HG02588 (cell line): ENCODE data around the gene NREP.

Source experiments
- ATAC-seq: cut with Tn5 transposase; IDR thresholded peaks from one replicate; pipeline ENCODE4 v1.9.1; 2021; ENCODE audit warnings: mild to moderate bottlenecking, moderate library complexity; ENCODE audit not compliant: unreplicated experiment

NREP gene, protein sequence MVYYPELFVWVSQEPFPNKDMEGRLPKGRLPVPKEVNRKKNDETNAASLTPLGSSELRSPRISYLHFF

DNA sequence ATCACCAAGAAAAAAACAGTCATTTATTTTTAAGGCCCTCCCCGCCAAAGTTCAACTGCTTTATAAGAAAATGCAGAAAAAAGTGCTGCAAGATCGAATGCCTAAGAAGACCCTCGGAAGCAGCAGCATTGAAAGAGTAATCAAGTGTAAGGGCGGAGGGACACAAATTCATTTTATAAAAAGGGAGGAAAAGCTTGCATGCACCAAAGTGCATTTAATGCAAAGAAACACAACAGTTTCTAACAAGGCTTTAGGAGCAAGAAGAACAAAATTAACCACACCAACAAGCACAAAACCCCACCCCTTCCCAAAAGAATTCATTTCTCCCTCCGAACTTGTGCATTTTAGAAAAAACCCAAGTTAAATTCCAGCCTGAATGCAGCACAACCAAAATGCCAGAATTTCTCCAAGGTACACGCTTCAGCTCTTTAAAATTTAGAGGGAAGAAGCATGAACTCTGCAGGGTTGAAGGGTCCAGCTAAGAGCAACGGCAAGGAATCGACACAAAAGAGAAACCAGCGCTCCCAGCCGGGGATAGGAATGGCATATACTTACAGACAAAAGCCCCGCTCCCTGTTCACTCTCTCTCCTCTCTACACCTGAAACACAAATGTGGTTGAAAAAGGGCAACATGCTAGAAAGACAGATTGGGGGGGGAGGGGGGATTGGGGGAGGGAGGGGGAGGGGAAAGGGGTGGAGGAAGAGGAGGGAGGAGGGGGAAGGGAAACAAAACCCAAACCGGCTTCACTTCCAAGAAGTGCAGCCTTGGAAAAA is at the start of gene NREP:
Gene NREP (minus strand): TSS at position 614 of the 774 bp plus-strand sequence. CDS start 1,422 bp downstream, outside the sequence.
- ATAC-seq: peak; percentile 2

DNA sequence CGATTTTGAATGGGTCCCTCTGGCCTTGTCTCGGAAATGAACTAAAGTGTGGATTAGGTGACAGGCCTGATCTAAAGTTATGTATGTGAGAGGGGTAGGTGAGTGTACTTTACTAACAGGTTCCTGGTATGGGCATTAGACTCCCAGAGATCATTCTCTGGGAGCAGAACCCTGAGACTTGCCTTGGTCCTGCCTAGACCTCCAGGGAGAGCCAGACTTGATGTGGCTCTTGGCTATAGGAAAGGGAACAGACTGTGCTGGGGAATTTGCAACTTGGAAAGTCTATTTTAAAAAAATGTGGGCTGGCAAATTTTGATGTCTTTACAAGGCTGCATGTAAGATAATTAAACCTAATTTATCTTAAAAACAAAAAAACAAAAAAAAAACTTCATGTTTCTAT is 49.8 kb upstream of the NREP start:
- ATAC-seq: no peak

DNA sequence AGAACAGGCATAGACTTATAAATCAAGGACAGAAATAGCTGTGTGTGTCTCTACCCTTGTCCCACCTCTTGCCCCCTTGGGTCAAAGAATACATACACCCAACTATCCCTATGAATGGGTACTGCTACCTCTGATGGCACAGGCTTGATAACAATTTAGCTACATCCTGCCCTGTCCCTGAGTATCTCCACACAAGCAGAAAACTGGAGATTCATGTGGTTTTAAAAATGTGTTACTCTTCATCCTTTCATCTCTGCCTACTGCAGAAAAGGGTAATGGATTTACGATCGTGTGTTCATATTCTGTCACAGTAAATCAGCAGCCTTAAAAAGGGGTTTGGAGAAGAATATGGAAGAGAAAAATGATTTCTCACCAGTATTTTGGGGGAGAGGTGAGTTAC is 49.2 kb upstream of the NREP start:
- ATAC-seq: no peak

DNA sequence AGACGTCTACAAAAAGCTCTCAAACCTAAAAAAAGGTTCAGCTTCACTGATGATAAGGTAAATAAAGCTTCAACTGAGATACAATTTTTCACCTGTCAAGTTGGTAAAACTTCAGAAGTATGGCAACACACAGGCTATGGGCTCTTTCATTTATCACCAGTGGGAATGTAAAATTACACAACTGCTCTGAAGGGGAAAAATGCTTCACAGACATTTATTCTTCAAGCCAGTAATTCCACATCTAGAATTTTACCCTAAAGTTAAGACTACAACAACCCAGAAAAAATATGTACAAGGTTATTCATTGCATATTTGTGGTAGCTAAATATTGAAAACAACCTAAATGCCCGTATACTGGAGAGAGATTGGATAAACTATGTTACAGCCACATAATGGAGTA is 48.1 kb upstream of the NREP start:
- no peak for ATAC-seq

DNA sequence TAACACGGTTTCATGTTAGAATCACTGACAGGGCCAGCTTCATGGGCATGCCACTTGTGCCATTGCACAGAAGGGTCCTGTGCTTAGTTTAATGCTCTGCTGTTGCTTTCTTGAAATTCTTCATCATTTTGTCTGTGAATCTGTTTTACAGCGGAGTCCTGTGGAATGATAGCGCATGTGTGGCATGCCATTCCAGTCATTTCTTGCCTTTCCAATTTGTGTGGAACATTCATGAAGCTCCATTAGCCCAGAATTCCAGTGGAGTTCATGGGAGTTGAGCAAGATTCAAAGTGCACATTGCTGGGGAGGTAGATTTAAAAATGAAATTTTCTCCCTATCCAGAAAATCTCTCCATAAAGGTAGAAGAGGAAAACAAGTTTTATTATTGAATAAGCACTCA is 43.4 kb upstream of the NREP start:
- ATAC-seq: no peak

DNA sequence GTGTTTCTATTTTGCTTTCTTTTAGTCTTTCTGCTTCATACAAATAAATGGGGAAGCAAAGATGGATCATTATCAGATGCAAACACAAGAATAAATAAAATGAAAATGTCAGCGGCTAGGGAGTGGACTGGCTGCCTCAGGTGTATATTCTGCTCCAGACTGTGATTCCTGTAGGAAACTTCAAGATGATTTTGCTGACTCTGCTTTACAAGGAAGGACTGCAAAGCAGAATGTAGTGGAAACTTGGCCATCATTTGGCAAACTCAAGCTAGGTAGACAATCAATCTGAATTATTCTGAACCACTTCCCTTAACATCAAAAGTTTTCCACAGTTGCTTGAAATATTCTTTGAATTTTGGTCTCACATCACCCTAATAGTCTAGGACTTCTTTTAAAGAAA is 38.1 kb upstream of the NREP start:
- no peak for ATAC-seq

DNA sequence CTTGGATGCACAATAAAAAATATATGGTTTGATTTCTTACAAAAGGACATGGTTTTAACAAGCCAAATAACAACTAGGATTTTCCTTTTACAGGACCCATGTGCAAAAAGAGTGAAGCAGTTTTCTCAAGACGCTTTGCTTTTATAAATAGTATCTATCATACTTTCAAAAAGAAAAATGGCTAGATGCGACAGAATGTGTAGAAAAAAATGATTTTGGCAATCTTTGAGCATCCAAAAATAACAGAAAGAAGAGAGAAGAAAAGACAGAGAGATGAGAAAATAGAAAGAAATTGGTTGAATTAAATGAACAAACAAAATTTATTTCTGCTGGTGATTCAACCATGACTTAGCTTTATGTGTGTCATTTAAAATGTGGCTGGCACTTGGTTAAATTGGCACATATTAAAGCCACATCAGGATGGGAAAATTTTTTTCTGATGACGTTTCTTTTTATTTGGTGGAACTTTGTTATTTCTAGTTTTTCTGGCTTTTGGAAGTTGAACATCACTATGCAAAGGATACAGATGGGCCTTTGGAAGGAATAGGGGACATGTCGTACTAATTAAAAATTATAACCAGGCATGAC is 35.6 kb upstream of the NREP start:
- no peak for ATAC-seq

DNA sequence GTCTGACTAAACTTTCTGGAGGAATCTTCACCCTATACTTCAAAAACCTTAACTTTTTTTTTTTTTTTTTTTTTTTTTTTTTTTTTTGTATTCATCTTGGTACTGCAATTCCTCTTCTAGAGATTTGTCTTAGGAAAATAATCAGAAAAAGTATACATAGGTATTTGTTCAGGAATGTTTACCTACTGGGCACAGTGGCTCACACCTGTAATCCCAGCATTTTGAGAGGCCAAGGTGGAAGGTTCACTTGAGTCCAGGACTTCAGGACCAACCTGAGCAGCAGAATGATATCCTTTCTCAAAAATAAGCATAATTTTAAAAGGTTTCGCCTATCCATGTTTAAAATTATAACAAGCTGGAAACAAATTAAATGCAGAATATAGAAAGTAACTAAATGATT is 33.3 kb upstream of the NREP start:
- ATAC-seq: no peak

DNA sequence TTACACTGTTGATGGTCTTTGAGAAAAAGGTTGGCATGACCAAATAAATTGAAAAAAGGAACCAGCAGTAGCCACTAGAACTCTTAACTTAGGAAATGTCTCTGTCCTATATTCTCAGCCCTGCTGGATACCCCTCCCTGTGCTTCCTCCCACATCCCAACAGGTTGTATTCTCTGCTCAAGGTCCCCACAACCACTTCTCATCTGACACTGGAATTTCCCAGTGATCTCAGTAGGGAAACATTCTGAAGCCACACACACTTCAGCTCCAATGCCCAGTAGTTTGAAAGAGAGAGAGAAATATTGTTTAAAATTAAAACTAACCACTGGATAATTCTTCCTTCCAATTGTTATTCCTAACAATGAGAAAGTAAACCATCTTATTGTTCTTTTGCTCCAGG is 30.0 kb upstream of the NREP start:
- no peak for ATAC-seq

DNA sequence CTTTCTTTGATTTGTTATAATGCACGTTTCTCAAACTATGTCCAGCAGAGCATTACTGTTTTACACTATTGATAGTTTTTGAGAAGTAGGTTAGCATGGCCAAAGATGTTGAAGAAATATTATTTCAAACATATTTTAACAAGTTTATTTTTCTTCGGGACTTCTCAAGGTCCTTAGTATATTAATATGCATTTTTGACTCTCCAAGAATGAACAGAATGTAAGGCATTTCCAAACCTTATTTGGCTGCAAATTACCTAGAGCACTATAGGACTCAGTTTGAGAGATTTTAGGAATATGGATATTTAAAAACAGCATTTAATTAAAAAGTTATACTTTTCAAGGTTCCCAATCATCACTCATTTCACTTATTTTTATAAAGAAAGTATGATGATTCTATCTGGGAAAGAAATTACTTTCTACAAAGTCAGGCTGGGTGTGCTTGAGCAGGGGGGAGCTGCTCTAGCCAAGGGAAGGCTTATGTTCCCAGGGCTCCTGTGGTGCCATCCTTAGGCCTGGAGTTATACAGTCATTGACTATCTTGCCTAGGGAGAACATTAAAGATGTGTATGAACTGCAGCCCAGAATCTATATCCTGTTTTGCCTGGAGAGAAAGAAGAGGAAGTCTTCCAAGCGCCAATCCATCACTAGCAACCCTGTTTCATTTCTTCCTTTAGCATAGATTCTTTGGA is 27.6 kb upstream of the NREP start:
- ATAC-seq: no peak

DNA sequence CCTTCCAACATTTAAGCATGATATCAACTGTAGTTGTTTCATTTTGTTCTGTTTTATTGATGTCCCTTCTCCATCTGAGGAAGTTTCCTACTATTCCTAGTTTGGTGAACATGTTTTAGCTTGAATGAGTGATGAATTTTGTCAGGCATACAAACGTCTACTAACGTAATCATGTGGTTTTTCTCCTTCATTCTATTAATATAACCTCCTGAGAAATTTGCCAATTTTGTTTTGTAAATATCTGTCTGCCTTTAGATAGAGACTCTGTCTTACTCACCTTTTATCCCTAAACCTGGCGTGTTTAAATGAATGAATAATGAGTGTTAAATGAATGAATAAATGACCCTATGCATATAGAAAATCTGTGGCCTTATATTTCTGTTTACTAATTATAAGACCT is 26.5 kb upstream of the NREP start:
- no peak for ATAC-seq

DNA sequence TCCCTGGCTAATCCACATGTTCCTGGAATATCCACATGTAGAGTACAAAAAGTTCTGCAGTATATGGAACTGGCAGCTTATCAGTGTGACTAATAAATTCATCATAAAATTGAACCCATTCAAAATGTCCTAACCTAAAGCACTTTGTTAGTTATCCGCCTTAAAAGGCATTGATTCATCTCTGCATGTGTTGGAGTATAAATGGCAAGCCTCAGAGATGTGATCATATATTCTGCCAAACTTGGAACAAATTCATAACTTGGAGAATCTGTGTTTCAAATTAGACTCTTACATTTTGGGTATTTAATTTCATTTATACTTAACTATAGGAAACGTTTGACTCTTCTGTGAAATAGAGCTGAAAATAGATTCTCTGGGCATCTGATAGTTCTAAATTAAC is 25.2 kb upstream of the NREP start:
- no peak for ATAC-seq

DNA sequence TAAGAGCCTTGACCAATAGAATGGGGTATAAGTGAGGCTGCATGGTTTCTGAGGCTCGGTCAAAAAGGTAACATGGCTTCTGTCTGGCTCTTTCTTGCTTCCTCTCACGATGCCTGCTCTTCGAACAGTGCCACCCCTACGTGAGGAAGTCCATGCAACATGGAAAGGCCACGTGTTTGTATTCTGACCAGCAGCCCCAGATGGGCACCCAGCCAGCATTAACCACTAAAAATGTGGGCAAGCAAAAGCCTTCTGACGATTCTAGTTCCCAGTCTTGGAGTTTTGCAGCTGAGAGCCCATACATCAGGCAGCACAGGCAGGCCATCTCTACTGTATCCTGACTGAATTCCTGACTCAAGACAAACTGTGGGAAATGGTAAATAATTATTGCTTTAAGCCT is 24.2 kb upstream of the NREP start:
- ATAC-seq: no peak

DNA sequence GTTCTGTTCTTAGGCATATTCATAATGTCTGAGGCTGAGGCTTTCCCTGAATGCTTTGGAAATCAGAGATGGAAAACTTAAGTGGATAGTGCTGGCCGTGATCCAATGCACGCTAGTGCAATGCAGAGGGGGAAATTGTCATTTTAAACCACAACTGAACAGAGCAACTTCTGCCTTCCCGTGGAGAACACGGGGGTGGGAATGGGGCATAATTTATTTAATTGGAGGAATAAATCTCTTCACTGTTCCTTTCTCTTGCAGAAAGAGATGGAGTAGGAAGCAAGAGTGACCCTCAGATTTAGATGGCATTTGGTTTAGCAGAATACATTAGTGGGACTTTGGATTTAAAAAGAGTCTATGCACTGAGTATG is 22.9 kb upstream of the NREP start:
- no peak for ATAC-seq

DNA sequence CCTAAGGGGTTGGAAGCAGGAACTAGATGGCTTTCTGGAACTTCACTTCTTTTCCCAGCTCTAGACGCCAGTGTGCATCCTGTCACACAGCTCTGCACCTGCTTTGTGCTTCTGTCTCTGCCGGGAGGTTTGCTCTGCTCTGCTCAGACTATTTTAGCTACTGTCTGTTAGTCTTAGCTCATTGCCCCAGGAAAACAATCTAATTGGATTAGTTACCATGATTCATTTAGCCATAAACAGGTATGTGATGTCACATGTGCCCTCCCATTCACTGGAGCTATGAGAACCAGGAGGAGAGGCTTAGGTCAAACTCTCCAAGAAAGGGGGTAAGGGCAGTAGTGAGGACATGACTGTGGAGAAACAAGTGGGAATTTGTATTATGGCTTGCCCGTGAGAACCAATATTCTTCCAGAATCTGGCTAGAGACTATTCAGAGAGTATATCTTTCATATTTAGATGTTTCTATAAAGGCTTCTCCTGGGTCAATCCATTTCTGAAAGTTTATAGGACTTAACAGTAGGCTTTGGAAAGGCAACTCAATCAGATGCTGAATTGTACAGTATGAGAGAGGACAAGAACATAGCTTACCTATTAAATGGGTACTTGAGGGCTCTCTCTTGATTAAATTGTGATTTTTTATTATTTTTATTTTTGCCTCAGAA is 22.4 kb upstream of the NREP start:
- no peak for ATAC-seq

DNA sequence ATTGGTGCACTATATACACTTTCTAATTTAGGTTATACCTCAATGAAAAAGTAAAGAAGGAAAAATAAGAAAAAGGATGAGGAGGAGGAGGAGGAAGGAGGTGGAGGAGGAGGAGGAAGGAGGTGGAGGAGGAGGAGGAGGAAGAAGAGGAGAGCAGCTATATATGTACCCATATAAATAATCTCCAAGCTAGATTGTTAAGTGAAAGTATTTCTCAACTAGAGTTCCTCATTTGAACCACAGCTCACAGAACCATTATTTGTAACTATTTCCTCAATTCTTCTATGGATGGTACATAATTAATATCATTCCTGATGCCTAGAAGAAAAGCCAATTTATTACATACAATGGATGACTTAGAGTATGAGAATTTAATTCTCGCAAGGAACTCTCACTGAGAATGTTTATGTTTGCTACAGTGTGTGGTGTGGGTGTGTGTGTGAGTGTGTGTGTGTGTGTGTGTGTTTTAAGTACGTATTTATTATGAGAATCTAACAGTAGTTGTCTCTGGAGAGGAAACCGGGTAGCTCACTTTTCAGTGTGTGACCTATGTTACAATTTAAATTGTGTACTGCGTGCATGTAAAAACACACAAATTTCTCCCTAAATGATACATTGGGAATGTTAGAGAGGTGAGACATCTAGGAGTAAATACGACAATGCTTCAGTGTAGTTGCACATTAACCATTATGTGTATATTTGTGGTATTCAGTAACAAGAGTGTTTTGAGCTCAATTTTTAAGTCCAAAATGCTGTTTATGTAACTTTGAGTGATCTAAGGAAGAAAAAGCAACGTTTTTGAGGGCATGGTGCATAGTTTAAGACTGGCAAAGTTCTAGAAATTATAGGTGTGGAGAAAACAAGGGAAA is 20.2 kb upstream of the NREP start:
- no peak for ATAC-seq

DNA sequence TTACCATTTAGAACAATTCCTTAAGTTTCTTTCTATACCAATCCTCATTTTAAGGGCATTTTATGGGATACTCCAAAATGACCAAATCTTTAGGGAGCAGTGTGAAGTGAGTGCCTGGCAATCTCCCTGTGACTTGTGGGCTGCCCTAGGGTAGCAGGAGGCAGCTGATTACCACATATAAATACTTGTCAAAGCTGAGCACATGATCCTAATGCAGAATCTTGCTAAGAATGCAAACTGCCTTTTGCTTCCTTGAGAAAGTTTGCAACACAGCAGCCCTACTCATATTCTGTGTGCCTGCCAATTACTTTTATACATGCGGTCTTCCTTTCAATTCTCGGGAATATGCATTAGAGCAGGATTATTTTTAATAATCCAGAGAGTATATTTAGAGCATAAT is 18.2 kb upstream of the NREP start:
- no peak for ATAC-seq

DNA sequence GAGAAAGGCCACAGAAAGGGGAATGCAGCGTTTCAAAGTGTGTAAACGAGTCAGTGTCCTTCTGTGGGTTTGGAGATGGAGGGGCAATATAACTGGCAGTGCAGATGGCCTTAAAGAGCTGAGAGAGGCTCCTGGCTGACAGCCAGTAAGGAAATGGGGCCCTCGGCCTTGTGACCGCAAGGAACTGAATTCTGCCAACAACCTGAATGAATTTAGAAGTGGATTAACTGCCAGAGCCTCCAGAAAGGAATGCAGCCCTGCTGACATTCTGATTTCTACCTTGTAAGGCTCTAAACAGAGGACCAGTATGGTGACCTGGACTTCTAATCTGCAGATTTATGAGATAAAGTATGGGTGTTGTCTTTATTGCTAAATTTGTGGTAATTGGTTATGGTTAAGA is 17.5 kb upstream of the NREP start:
- no peak for ATAC-seq

DNA sequence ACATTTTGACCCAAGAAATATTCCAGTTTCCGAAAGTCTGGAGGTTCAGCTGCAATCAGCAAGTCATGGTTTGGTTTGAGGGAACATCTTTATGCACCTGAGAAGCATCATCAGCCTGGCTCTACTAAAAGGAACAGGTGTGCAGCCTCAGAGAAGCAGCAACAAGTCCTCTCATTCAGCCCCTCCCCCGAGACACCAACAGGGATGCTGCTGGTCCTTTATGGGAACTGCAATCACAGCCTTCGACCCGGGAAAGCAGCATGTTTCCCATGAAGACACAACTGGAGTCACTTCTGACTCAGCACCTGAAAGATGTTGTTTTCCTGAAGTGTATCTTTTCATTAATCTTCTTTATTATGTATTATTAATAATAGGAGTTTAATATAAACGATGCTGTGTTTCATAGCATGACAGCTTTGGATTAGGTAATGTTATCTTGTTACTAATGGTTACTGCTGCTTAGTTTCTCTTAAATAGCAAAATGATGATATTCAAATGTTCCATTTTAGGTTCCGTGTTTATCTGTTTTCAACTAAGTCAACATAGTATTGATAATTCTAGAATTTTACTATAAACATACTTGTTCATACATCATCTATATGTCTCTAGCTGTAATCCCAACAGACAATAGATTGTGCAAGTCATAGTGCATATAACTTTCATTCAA is 15.6 kb upstream of the NREP start:
- ATAC-seq: no peak

DNA sequence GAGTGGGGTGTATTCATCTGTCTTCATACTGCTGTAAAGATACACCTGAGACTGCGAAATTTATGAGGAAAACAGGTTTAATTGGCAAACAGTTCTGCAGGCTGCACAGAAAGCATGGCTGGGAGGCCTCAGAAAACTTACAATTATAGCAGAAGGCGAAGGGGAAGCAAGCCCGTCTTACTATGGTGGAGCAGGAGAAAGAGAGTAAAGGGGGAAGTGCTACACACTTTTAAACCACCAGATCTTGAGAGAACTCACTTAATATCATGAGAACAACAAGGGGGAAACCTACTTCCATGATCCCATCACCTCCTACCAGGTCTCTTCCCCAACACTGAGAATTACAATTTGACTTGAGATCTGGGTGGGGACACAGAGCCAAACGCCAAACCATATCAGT is 12.5 kb upstream of the NREP start:
- ATAC-seq: no peak
